Mesenchymal stem cell (in vitro differentiated cells and primary cell): ENCODE data around the gene MEI1.
A peak's percentile ranks its signal among the peaks of the same experiment; 100 is the strongest.

Experiments
- DNase-seq: peaks from one replicate; pipeline ENCODE4 v3.0.0-alpha.2; 2013
- H2AFZ ChIP-seq: one replicate; pipeline ENCODE4 v1.6.1; 2013; ENCODE audit warnings: low read depth, mild to moderate bottlenecking, control low read depth, inconsistent platforms, low read length, moderate library complexity
- H2AK5ac ChIP-seq: 2 replicates; pipeline ENCODE4 v1.6.1; 2013; ENCODE audit warnings: low read length, moderate library complexity, mild to moderate bottlenecking, inconsistent platforms; ENCODE audit not compliant: severe bottlenecking
- H2BK120ac ChIP-seq: one replicate; pipeline ENCODE4 v1.6.1; 2013; ENCODE audit warnings: low read depth, mild to moderate bottlenecking, inconsistent platforms, low read length, moderate library complexity
- H2BK12ac ChIP-seq, 2 experiments: one replicate each; pipeline ENCODE4 v1.6.1; 2013; ENCODE audit warnings: inconsistent platforms in 2 of 2, low read length in 2 of 2, mild to moderate bottlenecking in 2 of 2, moderate library complexity in 2 of 2, control low read depth in 1 of 2
- H2BK15ac ChIP-seq: one replicate; pipeline ENCODE4 v1.6.1; 2013; ENCODE audit warnings: mild to moderate bottlenecking, low read depth, inconsistent platforms; ENCODE audit not compliant: poor library complexity, severe bottlenecking
- H2BK5ac ChIP-seq: 2 replicates; pipeline ENCODE4 v1.6.1; 2013; ENCODE audit warnings: low read depth, mild to moderate bottlenecking, low read length, control low read depth, inconsistent platforms; ENCODE audit not compliant: poor library complexity, severe bottlenecking
- H3K14ac ChIP-seq, 2 experiments: one replicate each; pipeline ENCODE4 v1.6.1; 2013; ENCODE audit warnings: inconsistent platforms in 2 of 2, low read length in 2 of 2, control low read depth in 1 of 2, mild to moderate bottlenecking in 1 of 2, moderate library complexity in 1 of 2
- H3K18ac ChIP-seq, 2 experiments: one replicate each; pipeline ENCODE4 v1.6.1; 2013; ENCODE audit warnings: inconsistent platforms in 2 of 2, low read length in 2 of 2, control low read depth in 1 of 2, low read depth in 1 of 2, mild to moderate bottlenecking in 1 of 2
- H3K23ac ChIP-seq, 2 experiments: one replicate each; pipeline ENCODE4 v1.6.1; 2013; ENCODE audit warnings: inconsistent platforms in 2 of 2, low read length in 2 of 2, mild to moderate bottlenecking in 2 of 2, moderate library complexity in 2 of 2, control low read depth in 1 of 2
- H3K27ac ChIP-seq: 2 replicates; pipeline ENCODE4 v1.5.1; 2013; ENCODE audit warnings: mild to moderate bottlenecking, moderate library complexity, low read length, control low read depth, inconsistent platforms; ENCODE audit not compliant: poor library complexity, severe bottlenecking
- H3K27me3 ChIP-seq, 2 experiments: 2 replicates each; pipeline versions ENCODE4 v1.6.1 to v1.7.0; 2013; ENCODE audit warnings: low read length in 2 of 2, mild to moderate bottlenecking in 2 of 2, moderate library complexity in 2 of 2, control low read depth in 1 of 2, inconsistent platforms in 1 of 2; ENCODE audit not compliant: control insufficient read depth in 1 of 2, insufficient read depth in 1 of 2
- H3K36me3 ChIP-seq, 2 experiments: 2 replicates each; pipeline versions ENCODE4 v1.6.1 to v1.7.0; 2013; ENCODE audit warnings: low read length in 2 of 2, control low read depth in 1 of 2, inconsistent platforms in 1 of 2, low read depth in 1 of 2, mild to moderate bottlenecking in 1 of 2; ENCODE audit not compliant: insufficient read depth in 2 of 2, control insufficient read depth in 1 of 2
- H3K4ac ChIP-seq, 2 experiments: one replicate each; pipeline ENCODE4 v1.6.1; 2013; ENCODE audit warnings: inconsistent platforms in 2 of 2, low read length in 2 of 2, mild to moderate bottlenecking in 2 of 2, moderate library complexity in 2 of 2, control low read depth in 1 of 2, low read depth in 1 of 2
- H3K4me1 ChIP-seq: 2 replicates; pipeline ENCODE4 v1.6.1; 2013; ENCODE audit warnings: low read depth, low read length, control low read depth; ENCODE audit not compliant: control insufficient read depth, insufficient read depth
- H3K4me2 ChIP-seq: 2 replicates; pipeline ENCODE4 v1.6.1; 2013; ENCODE audit warnings: low read length, mild to moderate bottlenecking, inconsistent platforms; ENCODE audit not compliant: poor library complexity, severe bottlenecking
- H3K4me3 ChIP-seq, 2 experiments: 2 replicates each; pipeline versions ENCODE4 v1.5.1 to v1.7.0; 2013; ENCODE audit warnings: low read length in 2 of 2, mild to moderate bottlenecking in 2 of 2, control low read depth in 1 of 2, low read depth in 1 of 2; ENCODE audit not compliant: insufficient read depth in 1 of 2
- H3K79me1 ChIP-seq: replicated peaks from 2 replicates; pipeline ENCODE4 v1.6.1; 2013; ENCODE audit warnings: mild to moderate bottlenecking, control low read depth, low read length, inconsistent platforms; ENCODE audit not compliant: poor library complexity, severe bottlenecking
- H3K9ac ChIP-seq: 2 replicates; pipeline ENCODE4 v1.7.0; 2013; ENCODE audit warnings: mild to moderate bottlenecking, low read length, moderate library complexity
- H3K9me3 ChIP-seq: 2 replicates; pipeline ENCODE4 v1.7.0; 2013; ENCODE audit warnings: mild to moderate bottlenecking, low read length; ENCODE audit not compliant: control insufficient read depth
- H4K8ac ChIP-seq: one replicate; pipeline ENCODE4 v1.6.1; 2013; ENCODE audit warnings: inconsistent platforms, mild to moderate bottlenecking, low read length, moderate library complexity
- H4K91ac ChIP-seq: one replicate; pipeline ENCODE4 v1.6.1; 2013; ENCODE audit warnings: mild to moderate bottlenecking, low read length, inconsistent platforms
- WGBS: methylation state at CpG from one replicate; pipeline ENCODE4 v1.1.7; 2013; ENCODE audit warnings: mixed read lengths; 5-methylcytosine and 5-hydroxymethylcytosine counted together

Gene MEI1

GRCh38 chr22:41831828-41832552 lies 132.7 kb downstream of the MEI1 start:
- Histone ChIP-seq H2BK12ac (peak overlapping the region; percentile 65 to 96), H4K8ac (peak overlapping the region; percentile 87), H2BK15ac (peak overlapping the region; percentile 78), H3K4ac (peak overlapping the region; percentile 76 to 94), H2BK5ac (peak overlapping the region; percentile 87), H3K36me3 (peaks cover 7 to 15% of the 10 kb centered on the region in 2 experiments), H2AFZ (peak overlapping the region; percentile 18), H3K79me1 (peaks cover 2% of the 10 kb centered on the region), H3K18ac (peak overlapping the region; percentile 85 to 96), H3K9me3 (no peaks in the 10 kb centered on the region), H3K23ac (no peak overlapping the region), H3K27me3 (no peaks in the 10 kb centered on the region), H3K4me2 (peak overlapping the region; percentile 87), H3K4me3 (peak overlapping the region; percentile 54 to 91), H2BK120ac (peak overlapping the region; percentile 98), H3K4me1 (peaks cover 11% of the 10 kb centered on the region), H3K14ac (peak overlapping the region in 1 of 2 experiments; percentile 30), H2AK5ac (peak overlapping the region; percentile 35), H3K27ac (peak overlapping the region; percentile 91), H3K9ac (peak overlapping the region; percentile 90), H4K91ac (peak overlapping the region; percentile 94)
- 2% methylated on average over 14 of the region's 17 CpGs for WGBS
- no peak for DNase-seq

GRCh38 chr22:41832553-41833368 lies 133.5 kb downstream of the MEI1 start, which contains the start of gene SREBF2:
SREBF2 (plus strand) TSS chr22:41833105; CDS start chr22:41833271, 166 bp downstream.
- Histone ChIP-seq H3K4me2 (peak within 1 kb of the TSS; percentile 89), H3K9me3 (no peaks in the 10 kb centered on the region), H3K27ac (peak within 1 kb of the TSS; percentile 91), H3K36me3 (peaks cover 7 to 17% of the 10 kb centered on the region in 2 experiments), H3K9ac (peak within 1 kb of the TSS; percentile 90), H4K91ac (peak within 1 kb of the TSS; percentile 95), H3K79me1 (peaks cover 2% of the 10 kb centered on the region), H3K14ac (peak within 1 kb of the TSS; percentile 37 to 99), H3K4me1 (peaks cover 8% of the 10 kb centered on the region), H2AK5ac (peak within 1 kb of the TSS; percentile 35), H3K4ac (peak within 1 kb of the TSS; percentile 94 to 99), H3K27me3 (no peaks in the 10 kb centered on the region), H2BK5ac (peak within 1 kb of the TSS; percentile 87), H4K8ac (peak within 1 kb of the TSS; percentile 87), H2BK12ac (peak within 1 kb of the TSS; percentile 96 to 99), H2AFZ (peak within 1 kb of the TSS; percentile 58), H3K23ac (peak within 1 kb of the TSS in 1 of 2 experiments; percentile 91), H3K18ac (peak within 1 kb of the TSS; percentile 96 to 100), H3K4me3 (peak within 1 kb of the TSS; percentile 91 to 97), H2BK120ac (peak within 1 kb of the TSS; percentile 98), H2BK15ac (peak within 1 kb of the TSS; percentile 100)
- peak; percentile 100 for DNase-seq
- WGBS: 1% methylated on average over 57 of the region's 75 CpGs

- Histone ChIP-seq H2BK5ac (peak overlapping the region; percentile 77), H3K9ac (peak overlapping the region; percentile 90), H3K4me1 (peaks cover 8% of the 10 kb centered on the region), H3K4ac (peak overlapping the region; percentile 91 to 99), H2BK120ac (peak overlapping the region; percentile 69), H2BK12ac (peak overlapping the region; percentile 28 to 99), H3K23ac (peak overlapping the region in 1 of 2 experiments; percentile 91), H2AK5ac (no peak overlapping the region), H4K91ac (peak overlapping the region; percentile 95), H3K79me1 (peaks cover 4% of the 10 kb centered on the region), H3K27me3 (no peaks in the 10 kb centered on the region), H3K36me3 (peaks cover 7 to 20% of the 10 kb centered on the region in 2 experiments), H3K14ac (peak overlapping the region; percentile 37 to 99), H3K4me3 (peak overlapping the region; percentile 91 to 97), H2AFZ (peak overlapping the region; percentile 23), H3K18ac (peak overlapping the region; percentile 83 to 100), H2BK15ac (peak overlapping the region; percentile 100), H3K4me2 (peak overlapping the region; percentile 89), H3K9me3 (no peaks in the 10 kb centered on the region), H4K8ac (peak overlapping the region; percentile 47), H3K27ac (peak overlapping the region; percentile 46)
- peak; percentile 48 for DNase-seq
- under 1% methylated on average over 58 of the region's 86 CpGs for WGBS
These were observed 134.2 kb downstream of the MEI1 start for GRCh38 chr22:41833369-41834004.
